CD4-positive, alpha-beta T cell treated with Interleukin-21 for 1 hour (primary cell): ENCODE data around the gene FDX1.

Source experiments
- DNase-seq: peaks from one replicate; pipeline ENCODE4 v3.0.0-alpha.2; 2020

FDX1 gene

DNA sequence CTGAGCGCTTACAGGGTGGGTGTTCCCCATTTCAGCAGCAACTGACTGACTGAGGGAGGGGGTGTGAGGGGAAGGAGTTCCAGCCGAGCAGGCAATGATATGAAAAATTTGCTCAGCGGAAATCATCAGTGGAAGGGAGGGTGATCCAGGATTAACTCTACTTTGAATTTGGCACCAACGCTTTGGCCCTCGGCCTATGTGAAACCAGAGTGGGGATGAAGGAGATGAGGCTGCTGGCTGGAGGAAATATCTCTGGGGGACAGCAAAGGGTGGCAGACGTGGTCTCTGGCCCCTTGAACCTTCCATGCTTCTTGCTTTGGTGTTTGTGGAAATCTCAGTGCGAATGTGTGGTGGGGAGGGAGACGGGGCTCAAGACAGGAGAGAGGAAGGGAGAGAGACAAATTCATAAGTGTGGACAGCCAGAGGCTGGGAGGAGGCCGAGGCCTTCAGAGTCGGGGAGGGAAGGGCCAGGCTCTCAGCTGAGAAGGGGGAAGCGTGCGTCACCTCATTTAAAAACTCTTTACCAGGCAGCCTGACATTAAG is 83.6 kb downstream of the FDX1 start:
- no peak for DNase-seq

DNA sequence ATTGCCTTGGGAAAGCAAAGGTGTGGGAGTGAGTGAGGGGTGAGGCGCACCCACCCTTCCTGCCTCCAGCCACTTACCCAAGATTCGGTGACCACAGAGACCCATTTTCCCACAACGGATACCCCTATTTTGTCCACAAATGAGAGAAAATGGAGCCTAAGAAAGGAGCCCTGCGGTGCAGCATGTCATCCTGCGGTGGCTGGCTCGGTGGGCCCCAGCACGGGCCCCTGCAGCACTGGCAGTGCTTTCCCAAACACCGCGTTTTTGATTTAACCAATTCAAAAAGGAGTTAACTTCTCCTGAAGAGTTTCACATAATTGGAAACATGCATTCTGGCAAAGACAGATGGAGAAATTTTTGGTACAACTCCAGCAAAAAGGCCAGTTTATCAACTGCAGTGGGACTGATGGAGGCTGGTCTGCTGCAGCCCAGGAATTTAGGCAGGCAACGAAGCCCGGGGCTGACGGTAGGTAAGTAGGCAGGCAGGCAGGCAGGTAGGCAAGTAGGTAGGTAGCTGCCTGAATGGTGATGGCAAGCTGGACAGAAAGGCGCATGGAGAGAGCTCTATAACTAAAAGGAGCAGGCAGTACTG is 84.2 kb downstream of the FDX1 start:
- DNase-seq = no peak
